Measurements from ENCODE around the gene RIC8A. TPM values are rescaled to one million over a fixed set of nuclear protein-coding genes. Genes with fewer than 3 reads are reported as not detected.

Gene RIC8A
- total RNA-seq, 1 experiment from 2014 or later, result 180 TPM

DNA sequence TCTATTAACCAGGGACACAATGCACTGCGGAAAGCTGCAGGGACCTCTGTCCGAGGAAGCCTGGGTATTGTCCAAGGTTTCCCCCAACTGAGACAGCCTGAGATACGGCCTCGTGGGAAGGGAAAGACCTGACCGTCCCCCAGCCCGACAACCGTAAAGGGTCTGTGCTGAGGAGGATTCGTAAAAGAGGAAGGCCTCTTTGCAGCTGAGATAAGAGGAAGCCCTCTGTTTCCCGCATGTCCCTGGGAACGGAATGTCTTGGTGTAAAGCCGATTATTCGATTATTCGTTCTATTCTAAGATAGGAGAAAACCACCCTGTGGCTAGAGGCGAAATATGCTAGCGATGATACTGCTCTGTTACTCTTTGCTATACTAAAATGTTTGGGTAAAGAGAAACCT, 5.5 kb upstream of the RIC8A start:
- Histone ChIP-seq H3K27ac (ENCODE audit: low read length) (no peak overlapping the region), H3K9me2 (replicated peaks; ENCODE audit: low read length) (no peaks in the 10 kb centered on the region), H3F3A (ENCODE audit: low read length, unreplicated experiment) (no peaks in the 10 kb centered on the region), H3K36me3 (ENCODE audit: low read depth, low read length) (peaks cover 5% of the 10 kb centered on the region; the same call in 1 of the 2 replicates), H3K4me3 (ENCODE audit: low read length) (no peak overlapping the region), H3K9ac (ENCODE audit: low read length) (no peak overlapping the region), H3K4me1 (ENCODE audit: insufficient read depth, low read length) (peaks cover 8% of the 10 kb centered on the region; the same call in 1 of the 2 replicates), H3K79me2 (ENCODE audit: low read length) (peaks cover 20% of the 10 kb centered on the region), H3K27me3 (ENCODE audit: low read length) (no peaks in the 10 kb centered on the region), H3K9me3 (ENCODE audit: low read length) (no peaks in the 10 kb centered on the region), H3K4me2 (ENCODE audit: low read length) (no peak overlapping the region), H4K20me1 (ENCODE audit: low read length) (no peaks in the 10 kb centered on the region), H2AFZ (ENCODE audit: low read length) (no peak overlapping the region)
- ATAC-seq, result no peak
- intact Hi-C loops (cut with micrococcal nuclease), result no loop called here
- CTCF ChIA-PET, result no interaction called here
- POLR2A ChIA-PET (ENCODE audit: unreplicated experiment), result no interaction called here
- DNase-seq, result no peak
- BruUV-seq (replicated peaks), result no TSS peak
- TF ChIP-seq EZH2phosphoT487 (IDR thresholded peaks at IDR 0.05; ENCODE audit: borderline replicate concordance, low read length) (no peak), EZH2 (IDR thresholded peaks at IDR 0.05; ENCODE audit: low read length, unreplicated experiment) (no peak)
- TF ChIP-seq, protein P1, sequence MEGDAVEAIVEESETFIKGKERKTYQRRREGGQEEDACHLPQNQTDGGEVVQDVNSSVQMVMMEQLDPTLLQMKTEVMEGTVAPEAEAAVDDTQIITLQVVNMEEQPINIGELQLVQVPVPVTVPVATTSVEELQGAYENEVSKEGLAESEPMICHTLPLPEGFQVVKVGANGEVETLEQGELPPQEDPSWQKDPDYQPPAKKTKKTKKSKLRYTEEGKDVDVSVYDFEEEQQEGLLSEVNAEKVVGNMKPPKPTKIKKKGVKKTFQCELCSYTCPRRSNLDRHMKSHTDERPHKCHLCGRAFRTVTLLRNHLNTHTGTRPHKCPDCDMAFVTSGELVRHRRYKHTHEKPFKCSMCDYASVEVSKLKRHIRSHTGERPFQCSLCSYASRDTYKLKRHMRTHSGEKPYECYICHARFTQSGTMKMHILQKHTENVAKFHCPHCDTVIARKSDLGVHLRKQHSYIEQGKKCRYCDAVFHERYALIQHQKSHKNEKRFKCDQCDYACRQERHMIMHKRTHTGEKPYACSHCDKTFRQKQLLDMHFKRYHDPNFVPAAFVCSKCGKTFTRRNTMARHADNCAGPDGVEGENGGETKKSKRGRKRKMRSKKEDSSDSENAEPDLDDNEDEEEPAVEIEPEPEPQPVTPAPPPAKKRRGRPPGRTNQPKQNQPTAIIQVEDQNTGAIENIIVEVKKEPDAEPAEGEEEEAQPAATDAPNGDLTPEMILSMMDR (conservative IDR thresholded peaks at IDR 0.05; ENCODE audit: low read depth, low read length), result no peak

DNA sequence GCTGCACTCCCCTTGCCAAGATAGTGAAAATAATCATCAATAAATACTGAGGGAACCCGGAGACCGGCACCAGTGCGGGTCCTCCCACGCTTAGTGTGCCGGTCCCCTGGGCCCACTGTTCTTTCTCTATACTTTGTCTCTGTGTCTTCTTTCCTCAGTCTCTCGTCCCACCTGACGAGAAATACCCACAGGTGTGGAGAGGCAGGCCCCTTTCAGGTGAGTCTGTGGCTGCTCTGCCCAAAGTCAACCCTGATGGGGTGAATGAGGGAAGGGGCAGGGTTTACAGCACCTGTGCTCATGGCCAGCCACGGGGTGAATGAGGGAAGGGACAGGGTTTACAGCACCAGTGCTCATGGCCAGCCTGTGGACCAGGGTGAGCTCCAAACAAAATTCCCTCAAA, 5.0 kb upstream of the RIC8A start:
- no peak overlapping the region for H2AFZ ChIP-seq (ENCODE audit: low read length)
- H3K4me1 ChIP-seq (ENCODE audit: insufficient read depth, low read length), result peaks cover 8% of the 10 kb centered on the region; the same call in 1 of the 2 replicates
- intact Hi-C loops (cut with micrococcal nuclease), result no loop called here
- no peaks in the 10 kb centered on the region for H3K9me2 ChIP-seq (replicated peaks; ENCODE audit: low read length)
- POLR2A ChIA-PET (ENCODE audit: unreplicated experiment), result no interaction called here
- no peak overlapping the region for H3K27ac ChIP-seq (ENCODE audit: low read length)
- no TSS peak for BruUV-seq (replicated peaks)
- TF ChIP-seq, protein P1 (conservative IDR thresholded peaks at IDR 0.05; ENCODE audit: low read depth, low read length), result no peak
- TF ChIP-seq EZH2phosphoT487 (IDR thresholded peaks at IDR 0.05; ENCODE audit: borderline replicate concordance, low read length), result no peak
- no peak for TF ChIP-seq EZH2 (IDR thresholded peaks at IDR 0.05; ENCODE audit: low read length, unreplicated experiment)
- ATAC-seq, result no peak
- no peak overlapping the region for H3K9ac ChIP-seq (ENCODE audit: low read length)
- H3K4me3 ChIP-seq (ENCODE audit: low read length), result no peak overlapping the region
- no peaks in the 10 kb centered on the region for H4K20me1 ChIP-seq (ENCODE audit: low read length)
- no peaks in the 10 kb centered on the region for H3F3A ChIP-seq (ENCODE audit: low read length, unreplicated experiment)
- no peaks in the 10 kb centered on the region for H3K27me3 ChIP-seq (ENCODE audit: low read length)
- H3K79me2 ChIP-seq (ENCODE audit: low read length), result peaks cover 22% of the 10 kb centered on the region
- CTCF ChIA-PET, result no interaction called here
- H3K36me3 ChIP-seq (ENCODE audit: low read depth, low read length), result peaks cover 5% of the 10 kb centered on the region; the same call in 1 of the 2 replicates
- no peak overlapping the region for H3K4me2 ChIP-seq (ENCODE audit: low read length)
- no peak for DNase-seq
- no peaks in the 10 kb centered on the region for H3K9me3 ChIP-seq (ENCODE audit: low read length)

GRCh38 chr11:203056-203944, 4.2 kb upstream of the RIC8A start:
- H3K9me2 ChIP-seq (replicated peaks; ENCODE audit: low read length), result no peaks in the 10 kb centered on the region
- H3K9me3 ChIP-seq (ENCODE audit: low read length), result no peaks in the 10 kb centered on the region
- TF ChIP-seq, protein P1 (conservative IDR thresholded peaks at IDR 0.05; ENCODE audit: low read depth, low read length), result no peak
- TF ChIP-seq EZH2 (IDR thresholded peaks at IDR 0.05; ENCODE audit: low read length, unreplicated experiment) (no peak), EZH2phosphoT487 (IDR thresholded peaks at IDR 0.05; ENCODE audit: borderline replicate concordance, low read length) (no peak)
- H3K4me1 ChIP-seq (ENCODE audit: insufficient read depth, low read length), result peaks cover 8% of the 10 kb centered on the region; the same call in 1 of the 2 replicates
- H4K20me1 ChIP-seq (ENCODE audit: low read length), result no peaks in the 10 kb centered on the region
- H3K4me2 ChIP-seq (ENCODE audit: low read length), result no peak overlapping the region
- peaks cover 29% of the 10 kb centered on the region for H3K79me2 ChIP-seq (ENCODE audit: low read length)
- DNase-seq (no peak), ATAC-seq (no peak)
- ChIA-PET POLR2A (ENCODE audit: unreplicated experiment) (no interaction called here), CTCF (no interaction called here)
- H3F3A ChIP-seq (ENCODE audit: low read length, unreplicated experiment), result no peaks in the 10 kb centered on the region
- intact Hi-C loops (cut with micrococcal nuclease), result no loop called here
- no peak overlapping the region for H3K9ac ChIP-seq (ENCODE audit: low read length)
- no peaks in the 10 kb centered on the region for H3K27me3 ChIP-seq (ENCODE audit: low read length)
- no peak overlapping the region for H3K4me3 ChIP-seq (ENCODE audit: low read length)
- H3K27ac ChIP-seq (ENCODE audit: low read length), result no peak overlapping the region
- no peak overlapping the region for H2AFZ ChIP-seq (ENCODE audit: low read length)
- peaks cover 5% of the 10 kb centered on the region; the same call in 1 of the 2 replicates for H3K36me3 ChIP-seq (ENCODE audit: low read depth, low read length)
- BruUV-seq (replicated peaks), result no TSS peak

Measured in PC-3 (cell line).